HTERT RPE-1 (cell line): ENCODE data around the gene IFNL4.
"Not testable (repeated sequence)": the region's sequence is repeated elsewhere in the genome, so short reads cannot be mapped to it uniquely, and the experiment has no call there.

Source experiments
- in situ Hi-C: fragments of 300-500 bp; cut with MboI; formaldehyde crosslinking; loops from 4 replicates; pipeline ENCODE4 v1.14.3; 2020; ENCODE audit warnings: low sequenced_read_pairs

IFNL4 gene

DNA sequence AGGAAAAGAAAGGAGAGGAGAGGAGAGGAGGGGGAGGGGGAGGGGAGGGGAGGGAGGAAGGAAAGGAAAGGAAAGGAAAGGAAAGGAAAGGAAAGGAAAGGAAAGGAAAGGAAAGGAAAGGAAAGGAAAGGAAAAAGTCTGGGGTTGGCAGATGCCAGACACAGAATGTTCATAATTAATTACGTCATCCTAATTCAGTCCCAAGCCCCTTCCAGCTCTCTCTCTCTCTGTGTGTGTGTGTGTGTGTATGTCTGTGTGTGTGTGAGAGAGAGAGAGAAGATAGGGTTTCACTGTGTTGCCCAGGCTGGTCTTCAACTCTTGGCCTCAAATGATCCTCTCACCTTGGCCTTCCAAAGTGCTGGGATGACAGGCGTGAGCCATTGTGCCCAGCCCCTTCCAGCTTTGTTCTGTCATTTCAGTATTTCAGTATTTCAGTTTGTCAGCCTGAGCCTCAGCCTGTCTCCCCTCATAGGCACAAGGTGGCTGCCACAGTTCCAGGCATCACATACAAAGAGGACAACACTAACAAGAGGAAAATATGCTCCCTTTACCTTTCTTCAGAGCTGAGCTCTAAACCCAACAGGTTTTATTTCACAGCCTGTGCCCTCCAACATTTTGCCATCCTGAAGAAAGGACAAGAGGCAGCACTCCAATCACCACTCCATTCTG is 18.4 kb downstream of the IFNL4 start:
- in situ Hi-C loops, result no loop called here

DNA sequence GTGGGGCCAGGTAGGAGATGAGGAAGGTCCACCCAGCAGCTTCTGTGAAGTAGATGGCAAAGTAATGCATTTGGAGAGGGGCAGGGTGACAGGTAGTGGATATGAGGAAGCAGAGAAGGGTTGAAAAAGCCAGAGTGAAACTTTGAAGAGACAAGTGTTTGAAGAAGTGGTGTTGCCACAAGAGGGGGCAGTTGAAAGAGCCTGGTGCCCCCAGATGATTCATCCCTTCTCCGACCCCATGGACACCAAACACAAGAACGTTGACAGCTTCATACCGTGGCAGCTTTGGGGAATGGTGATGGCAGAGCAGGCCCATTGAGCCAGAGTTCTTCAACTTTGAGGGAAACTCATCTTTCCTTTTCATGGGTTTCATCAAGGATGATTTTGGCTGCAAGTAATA is 23.7 kb downstream of the IFNL4 start:
- in situ Hi-C loops, result no loop called here

DNA sequence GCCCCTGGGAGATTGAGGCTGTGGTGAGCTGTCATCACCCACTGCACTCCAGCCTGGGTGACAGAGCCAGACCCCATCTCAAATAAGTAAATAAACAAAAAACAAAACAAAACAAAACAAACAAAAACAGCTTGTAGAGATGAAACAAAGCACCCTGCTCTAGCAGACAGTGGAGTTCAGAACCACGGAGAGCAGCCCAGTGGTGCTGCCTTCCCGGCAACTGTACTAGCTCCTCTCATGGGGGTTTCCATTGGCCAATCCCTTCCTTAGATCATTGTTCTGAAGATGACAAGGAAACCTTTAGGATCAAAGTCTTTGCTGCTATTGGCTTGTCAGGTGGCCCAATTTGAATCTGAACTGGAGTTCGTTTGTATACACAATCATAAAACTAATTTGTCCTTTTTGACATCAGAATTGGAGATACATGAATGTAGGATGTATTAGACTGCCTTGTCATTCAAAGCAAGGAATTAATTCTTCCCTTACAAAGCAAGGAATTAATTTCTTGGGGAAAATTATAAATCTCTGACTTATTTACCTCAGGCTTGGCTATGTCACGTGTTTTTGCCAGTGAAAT is 24.9 kb downstream of the IFNL4 start:
- in situ Hi-C loops, result no loop called here

DNA sequence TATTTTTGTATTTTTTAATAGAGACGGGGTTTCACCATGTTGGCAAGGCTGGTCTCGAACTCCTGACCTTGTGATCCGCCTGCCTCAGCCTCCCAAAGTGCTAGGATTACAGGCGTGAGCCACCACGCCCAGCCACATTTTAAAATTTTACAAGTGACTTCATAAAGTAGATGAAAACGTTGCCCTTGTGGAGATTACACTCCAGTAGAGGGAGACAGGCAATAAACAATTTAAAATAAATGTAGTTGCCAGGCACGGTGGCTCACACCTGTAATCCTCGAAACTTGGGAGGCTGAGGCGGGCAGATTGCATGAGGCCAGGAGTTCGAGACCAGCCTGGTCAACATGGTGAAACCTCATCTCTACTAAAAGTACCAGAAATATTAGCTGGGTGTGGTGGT is 29.5 kb downstream of the IFNL4 start:
- in situ Hi-C loops, result not testable (repeated sequence)

DNA sequence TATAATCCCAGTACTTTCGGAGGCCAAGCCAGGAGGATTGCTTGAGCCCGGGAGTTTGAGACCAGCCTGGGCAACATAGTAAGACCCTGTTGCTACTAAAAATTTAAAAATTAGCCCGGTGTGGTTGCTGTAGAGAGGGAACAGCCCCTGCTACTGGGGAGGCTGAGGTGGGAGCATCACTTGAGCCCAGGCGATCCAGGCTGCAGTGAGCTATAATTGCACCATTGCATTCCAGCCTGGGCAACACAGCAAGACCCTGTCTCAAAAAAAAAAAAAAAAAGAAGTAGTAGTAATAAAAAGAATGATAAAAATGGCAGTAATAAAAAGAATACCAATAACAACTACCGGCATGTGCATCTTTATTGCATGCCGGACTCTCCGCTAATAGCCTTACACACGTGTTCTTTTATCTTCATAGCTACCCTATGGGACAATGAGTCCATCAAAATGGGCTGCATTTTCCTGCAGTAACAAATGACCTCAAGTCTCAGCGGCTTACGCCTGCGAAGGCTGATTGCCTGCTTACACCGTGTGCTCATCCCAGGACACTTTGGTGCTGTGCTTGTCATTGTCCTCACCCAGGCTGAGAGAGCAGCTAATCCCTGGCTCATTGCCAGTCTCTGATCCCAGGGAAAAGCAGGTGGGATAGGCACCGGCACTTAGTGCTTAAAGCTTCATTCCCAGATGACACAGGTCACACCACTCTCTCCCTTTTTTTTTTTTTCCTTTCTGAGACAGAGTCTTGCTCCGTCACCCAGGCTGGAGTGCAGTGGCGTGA is 30.2 kb downstream of the IFNL4 start:
- in situ Hi-C loops, result no loop called here

DNA sequence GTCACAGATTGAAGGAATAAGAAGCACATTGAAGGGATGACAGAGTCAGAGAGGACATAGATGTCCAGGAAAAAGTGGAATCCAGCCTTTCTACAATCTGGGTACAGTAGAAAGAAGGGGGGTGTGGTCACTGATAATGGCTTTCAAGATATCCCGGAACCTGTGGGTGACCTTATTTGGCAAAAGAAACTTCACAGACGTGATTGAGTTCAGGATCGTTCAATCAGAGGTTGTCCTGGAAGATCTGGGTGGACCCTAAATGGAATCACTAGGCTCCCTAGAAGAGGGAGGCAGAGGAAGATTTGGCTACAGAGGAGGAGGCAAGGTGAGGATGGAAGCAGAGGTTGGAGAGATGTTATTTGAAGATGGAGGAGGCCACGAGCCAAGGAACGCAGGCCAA is 31.6 kb downstream of the IFNL4 start:
- in situ Hi-C loops, result no loop called here

DNA sequence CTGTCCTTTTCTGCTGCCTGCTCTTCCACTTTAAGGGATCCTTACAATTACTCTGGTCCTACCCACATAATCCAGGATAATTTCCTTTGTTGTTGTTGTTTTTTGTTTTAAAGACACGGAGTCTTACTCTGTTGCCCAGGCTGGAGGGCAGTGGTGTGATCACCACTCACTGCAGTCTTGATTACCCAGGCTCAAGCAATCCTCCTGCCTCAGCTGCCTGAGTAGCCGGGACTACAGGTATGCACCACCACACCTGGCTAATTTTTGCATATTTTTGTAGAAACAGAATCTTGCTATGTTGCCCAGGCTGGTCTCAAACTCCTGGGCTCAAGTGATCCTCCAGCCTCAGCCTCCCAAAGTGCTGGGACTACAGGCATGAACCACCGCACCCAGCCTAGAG is 33.3 kb downstream of the IFNL4 start:
- in situ Hi-C loops, result not testable (repeated sequence)

DNA sequence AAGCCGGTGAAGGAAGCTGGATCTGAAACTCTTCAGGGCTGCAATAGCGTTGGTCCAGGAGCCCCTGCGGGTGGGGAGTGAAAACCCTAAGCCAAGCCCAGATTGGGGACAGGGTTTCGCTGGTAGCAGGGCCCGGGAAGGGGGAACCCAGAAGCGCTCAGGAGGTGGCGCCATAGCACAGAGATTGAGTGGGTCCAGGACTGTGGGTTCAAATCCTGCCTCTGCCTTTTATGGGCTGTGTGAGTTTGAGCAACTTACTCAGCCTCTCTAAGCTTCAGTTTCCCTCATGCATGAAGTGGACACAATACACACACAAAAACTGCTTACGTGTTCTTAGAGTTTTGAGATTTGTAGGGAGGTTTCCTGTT is 36.3 kb downstream of the IFNL4 start:
- in situ Hi-C loops, result no loop called here

DNA sequence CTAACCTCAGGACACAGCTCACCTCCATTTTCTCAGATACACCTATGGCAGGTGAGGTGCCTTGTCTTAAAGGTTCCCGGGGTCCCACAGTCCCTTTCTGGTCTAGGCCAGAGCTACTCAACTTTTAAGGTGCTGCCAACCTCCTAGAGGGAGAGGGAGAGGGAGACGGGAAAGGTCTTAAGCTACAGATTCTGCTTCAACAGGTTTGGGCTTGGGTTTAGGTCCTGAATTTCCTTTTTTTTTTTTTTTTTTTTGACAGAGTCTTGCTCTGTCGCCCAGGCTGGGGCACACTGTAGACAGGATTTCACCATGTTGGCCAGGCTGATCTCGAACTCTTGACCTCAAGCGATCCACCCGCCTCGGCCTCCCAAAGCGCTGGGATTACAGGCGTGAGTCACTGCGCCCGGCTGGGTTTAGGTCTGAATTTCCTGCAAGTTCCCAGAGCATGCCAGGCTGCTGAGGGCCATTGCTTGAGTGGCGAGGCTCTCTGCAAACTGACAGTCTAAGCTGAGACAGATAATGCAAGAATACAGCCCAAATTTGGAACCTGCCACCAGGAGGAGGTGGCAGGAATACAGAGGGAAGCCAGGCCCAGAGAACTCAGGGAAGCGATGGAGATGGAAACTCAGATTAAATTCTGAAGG is 36.8 kb downstream of the IFNL4 start:
- in situ Hi-C loops, result no loop called here

DNA sequence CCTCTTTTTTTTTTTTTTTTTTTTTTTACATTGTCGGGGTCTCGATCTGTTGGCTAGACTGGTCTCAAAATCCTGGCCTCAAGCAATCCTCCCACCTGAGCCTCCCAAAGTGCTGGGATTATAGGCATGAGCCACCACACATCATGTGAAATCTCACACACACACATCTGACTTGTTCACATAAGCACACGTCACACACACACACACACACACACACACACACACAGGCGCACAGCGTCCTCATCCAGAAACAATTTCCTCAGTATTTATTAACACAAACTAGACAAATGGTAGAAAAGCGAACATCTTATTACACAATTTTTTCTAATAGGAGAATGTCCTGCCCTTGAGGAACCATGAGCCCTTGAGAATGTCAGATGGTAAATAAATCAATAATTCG is 39.5 kb downstream of the IFNL4 start:
- in situ Hi-C loops, result no loop called here

DNA sequence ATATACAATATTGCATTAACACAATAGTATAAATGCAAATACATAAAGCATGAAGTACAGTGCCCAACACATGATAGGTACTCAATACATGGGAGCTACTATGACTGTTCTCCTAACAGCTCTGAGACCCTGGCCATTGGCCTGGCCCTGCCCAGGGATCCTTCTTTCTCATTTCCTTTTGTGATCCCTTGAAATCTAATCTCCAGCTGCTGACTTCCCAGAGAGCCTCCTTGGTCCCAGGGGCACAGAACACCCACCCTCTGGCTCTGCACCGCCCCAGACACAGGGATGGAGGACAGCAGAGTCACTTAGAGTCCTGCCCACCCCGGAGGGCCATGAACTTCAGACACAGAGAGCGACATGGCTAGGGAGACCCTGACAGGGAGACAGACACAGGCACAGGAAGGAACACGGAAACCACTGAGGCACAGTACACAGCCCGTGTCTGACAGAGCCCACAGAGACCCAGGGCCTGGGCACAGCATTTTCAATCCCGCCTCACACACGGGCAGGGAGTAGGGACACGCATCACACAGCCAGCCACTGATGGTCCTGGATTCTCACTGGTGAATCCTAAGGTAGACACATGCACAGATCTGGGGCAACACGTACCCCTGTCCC is 40.4 kb downstream of the IFNL4 start:
- in situ Hi-C loops, result no loop called here

DNA sequence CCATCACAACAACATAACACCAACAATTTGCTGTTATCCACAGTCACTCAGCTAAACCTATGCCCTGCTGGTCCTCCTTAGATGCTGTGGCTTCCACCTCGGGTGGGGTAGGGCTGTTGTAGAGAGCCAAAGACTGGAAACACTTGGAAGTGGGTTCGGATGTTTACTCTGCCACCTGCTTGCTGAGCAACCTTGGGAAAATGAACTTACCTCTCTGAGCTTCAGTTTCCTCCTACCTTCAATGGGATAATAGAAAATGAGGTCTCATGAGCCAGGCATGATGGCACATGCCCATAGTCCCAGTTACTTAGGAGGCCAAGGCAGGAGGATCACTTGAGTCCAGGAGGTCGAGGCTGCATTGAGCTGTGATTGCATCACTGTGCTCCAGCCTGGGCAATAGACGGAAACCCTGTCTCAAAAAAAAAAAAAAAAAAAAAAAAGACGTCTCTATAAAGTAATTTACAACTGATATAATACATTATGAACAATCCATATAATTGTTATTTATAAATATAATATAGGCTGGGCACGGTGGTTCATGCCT is 41.3 kb downstream of the IFNL4 start:
- in situ Hi-C loops, result no loop called here

DNA sequence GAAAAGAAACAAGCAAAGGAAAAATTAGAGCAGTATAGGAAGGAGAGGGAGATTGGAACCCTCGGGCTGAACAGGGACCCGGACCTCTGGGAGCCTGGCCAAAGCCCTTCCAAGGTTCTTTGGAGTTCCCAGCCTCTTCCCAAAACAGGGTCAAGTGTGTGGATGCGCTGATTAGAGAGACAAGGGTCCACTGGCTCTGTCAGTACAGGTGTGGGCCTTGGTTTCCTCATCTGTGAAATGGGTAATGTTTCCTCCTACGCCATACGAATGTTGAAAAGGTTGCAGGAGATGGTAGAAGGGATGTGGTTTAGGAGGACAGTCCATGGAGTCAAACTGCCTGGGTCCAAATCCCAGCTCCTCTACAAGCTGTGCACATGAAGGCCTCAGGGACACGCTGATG is 42.5 kb downstream of the IFNL4 start:
- in situ Hi-C loops, result no loop called here

DNA sequence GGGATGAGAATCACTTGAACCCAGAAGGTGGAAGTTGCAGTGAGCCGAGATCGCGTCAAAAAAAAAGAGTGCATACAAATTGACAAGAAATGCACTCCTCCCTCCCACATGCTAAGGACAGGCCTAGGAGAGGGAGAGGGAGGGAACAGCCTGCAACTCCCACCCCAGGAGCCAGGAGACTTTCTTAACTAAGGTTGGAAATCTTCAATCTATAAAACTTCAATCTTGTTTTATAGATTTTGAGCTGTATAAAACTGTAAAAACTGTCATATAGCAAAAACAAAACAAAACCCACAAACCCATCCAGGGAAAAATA is 43.2 kb downstream of the IFNL4 start:
- in situ Hi-C loops, result no loop called here

DNA sequence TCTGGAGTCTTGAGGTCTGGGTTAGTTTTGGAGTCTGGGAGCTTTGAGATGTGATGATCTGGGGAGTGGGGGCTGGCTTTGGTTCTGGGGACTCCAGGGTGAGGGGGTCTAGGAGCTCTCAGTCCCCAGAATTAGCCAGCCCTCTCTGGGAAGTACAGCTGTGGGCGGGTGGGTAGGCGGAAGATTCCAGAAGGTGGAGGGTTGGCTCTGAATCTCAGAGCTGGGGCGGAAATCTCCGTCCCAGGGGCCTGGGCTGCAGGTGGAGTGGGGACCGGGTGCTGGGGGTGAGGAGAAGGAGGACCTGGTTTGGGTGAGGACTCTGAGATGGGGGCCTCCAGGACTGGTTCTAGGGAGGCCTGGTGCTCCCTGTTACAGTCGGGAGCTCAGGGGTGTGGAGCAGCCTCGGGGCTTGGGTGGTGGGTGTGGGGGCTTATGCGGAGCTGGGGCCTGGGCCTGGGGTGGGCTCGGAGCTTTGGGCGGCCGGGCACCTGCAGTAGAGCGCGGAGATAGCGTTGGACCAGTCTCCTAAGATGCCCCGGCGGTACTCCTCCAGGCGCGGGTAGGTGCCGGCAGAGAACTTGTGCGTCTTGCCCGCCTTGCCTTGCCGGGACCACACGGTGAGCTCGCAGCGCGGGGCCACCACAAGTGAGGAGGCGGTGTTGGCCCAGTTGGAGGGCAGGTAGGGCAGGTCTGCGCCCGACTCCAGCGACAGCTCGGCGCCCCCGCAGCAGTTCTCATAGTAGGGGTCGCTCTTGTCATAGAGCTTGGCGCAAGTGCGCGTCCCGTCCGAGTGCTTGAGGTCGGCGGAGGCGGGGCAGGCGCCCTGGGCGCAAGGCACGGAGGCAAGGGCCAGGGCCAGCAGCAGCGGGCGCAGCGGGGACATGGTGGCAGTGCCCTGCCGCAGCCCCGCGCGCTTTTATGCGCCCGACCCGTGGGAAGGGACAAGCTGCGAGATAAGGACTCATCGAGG is 45.0 kb downstream of the IFNL4 start, which contains the start of gene SYCN:
SYCN (minus strand) TSS at position 892 of the 970 bp plus-strand sequence; CDS start at position 883, 9 bp downstream.
- in situ Hi-C loops, result no loop called here

DNA sequence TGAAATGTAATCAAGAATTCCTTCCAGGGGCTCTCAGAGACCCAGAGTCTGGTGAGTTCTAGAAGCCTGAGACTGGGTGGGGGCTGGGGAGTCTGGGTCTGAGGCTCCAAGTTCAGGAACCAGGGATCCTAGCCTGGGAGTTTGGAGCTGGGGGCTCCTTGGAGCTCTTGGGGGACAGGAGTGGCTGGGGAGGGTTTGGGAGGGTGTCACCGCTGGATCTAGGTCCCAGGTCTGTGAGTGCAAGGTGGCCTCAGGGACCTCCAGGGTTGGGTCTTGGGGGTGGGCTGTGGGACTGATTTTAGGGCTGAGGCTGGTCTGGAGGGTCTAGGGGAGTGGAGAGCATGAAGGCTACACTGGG is 45.7 kb downstream of the IFNL4 start:
- in situ Hi-C loops, result no loop called here

DNA sequence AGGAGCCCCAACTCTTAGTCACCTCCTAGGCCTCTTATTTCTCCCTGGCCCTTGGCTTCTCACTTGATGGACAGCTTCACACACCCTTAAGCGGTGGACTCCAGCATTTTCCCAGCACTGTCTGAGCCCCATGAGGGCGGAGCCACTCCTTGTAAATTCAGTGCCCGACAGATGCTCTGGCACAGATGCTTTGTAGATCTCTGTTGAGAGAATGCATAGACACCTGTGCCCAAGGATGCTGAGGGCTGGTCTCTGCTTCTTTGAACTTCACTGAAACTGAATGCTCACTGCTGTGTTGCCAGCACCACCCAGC is 47.9 kb downstream of the IFNL4 start:
- in situ Hi-C loops, result no loop called here

DNA sequence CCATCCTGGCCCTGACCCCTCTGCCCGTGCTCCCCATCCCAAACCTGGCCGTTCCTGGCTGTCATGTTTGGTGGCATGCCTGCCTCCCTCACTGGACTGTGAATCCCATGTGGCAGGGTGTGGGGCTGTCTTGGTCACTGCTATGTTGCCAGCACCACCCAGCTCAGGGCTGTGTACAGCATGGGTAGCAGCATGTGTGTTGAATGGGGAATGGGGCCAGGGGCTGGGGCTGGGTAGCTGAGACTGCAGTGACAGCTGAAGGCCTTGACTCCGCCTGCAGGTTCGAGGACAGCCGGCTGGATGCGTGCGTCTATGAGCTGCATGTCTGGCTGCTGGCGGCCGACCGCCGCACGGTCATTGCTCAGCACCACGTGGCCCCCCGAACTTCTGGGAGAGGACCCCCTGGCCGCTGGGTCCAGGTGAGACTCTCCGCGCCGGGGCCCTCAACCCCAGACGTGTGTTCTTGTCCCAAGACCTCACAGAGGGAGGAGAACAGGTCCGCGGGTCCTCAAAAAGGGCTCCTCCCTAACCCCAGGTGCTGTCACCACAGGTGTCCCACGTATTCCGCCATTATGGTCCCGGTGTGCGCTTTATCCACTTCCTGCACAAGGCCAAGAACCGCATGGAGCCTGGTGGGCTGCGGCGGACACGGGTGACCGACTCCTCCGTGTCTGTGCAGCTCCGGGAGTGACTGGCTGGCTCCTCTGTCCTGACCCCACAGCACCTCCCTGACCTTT is 48.4 kb downstream of the IFNL4 start:
- in situ Hi-C loops, result no loop called here

DNA sequence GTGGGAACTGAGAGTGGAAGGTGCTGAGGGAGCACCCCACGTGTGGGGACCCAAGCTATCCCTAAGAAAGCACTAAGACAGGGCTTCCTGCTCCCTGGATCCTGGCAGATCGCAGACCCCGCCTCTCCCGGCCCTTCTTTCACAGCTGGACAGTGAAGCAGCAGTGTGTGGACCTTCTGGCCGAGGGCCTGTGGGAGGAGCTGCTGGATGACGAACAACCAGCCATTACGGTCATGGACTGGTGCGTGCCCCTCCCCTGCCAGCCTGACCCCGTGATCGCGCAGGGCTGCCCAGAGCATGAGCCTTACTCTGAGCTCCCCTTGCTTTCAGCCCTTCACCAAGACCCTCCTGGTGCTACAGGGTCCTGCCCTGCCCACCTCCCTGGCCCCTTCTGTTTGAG is 49.6 kb downstream of the IFNL4 start:
- in situ Hi-C loops, result no loop called here

DNA sequence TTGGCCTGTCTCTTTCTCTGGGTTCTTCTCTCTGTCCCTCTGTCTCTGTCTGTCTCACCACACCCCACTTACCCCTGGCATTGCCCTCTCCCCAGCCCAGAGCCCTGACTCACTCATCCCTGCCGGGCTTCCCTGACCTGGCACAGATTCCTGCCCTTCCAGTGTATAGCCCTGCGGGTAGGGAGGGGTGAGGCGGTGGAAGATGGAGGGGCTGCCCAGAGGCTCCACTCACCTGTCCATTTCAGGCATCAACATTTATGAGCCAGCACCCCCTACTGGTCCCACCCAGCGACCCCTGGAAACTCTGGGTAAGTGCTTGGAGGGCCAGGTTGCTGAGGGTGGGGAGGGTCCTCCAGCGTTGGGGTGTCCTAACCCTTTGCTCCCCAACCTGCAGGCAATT is 50.8 kb downstream of the IFNL4 start:
- in situ Hi-C loops, result no loop called here
